ENCODE data around the gene RHOG. TPM values are rescaled to one million over a fixed set of nuclear protein-coding genes. Genes with fewer than 3 reads are reported as not detected.

Gene RHOG
- total RNA-seq, 1 experiment from 2014 or later = 33.6 TPM

DNA sequence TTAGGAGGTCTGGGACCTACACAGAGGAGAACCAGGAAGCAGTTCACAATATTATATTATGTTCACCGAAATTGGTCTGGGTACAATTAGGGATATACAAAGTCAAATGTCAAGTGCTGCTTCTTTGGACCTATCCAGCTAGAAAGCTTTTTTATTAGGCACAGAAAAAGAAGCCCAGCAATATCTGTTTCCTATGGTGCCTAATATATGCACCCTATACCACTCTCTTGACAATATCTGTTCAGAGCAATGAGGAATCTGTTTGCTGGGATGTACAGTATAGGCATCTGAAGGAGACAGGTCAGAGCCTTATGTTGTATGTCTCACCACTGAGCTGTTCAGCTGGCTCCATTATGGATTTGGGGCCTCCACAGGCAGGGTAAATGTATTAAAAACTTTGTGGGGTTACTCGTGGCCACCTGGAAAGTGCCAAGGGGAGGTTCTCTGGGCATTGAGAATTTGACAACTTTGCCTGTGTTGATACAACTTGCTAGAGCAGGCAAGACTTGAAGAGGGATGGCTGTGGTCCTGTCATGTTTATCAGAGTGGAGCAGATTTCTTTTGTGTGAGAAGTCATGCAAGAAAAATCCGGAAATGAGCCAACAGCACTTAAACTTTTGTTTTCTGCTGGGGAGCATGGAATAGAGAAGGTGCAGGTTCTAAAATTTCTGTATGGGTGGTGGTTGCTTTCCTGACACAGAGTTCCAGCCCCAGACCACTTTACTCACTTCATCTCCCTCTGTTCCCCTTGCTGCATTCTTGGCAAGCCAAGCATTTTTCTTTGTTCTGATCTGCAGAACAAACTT is 24.8 kb upstream of the RHOG start:
- ATAC-seq = peak; percentile 35
- Mint-ChIP-seq H3K27me3 (ENCODE audit: low read depth) (peaks cover 13% of the 10 kb centered on the region), H3K27ac (0 out of 2 replicates have a peak overlapping the region, but pooled peaks have one; percentile 0), H3K4me1 (peaks cover 26% of the 10 kb centered on the region), H3K4me3 (no peak overlapping the region), H3K36me3 (no peaks in the 10 kb centered on the region), H3K9me3 (no peaks in the 10 kb centered on the region)
- TF ChIP-seq GRHL2 (CRISPR knock-in tag; IDR thresholded peaks at IDR 0.05; ENCODE audit: insufficient replicate concordance, severe bottlenecking) (no peak), CREB1 (CRISPR knock-in tag; IDR thresholded peaks at IDR 0.05) (no peak), SP1 (CRISPR knock-in tag; conservative IDR thresholded peaks at IDR 0.05) (no peak), NFATC4 (CRISPR knock-in tag; IDR thresholded peaks at IDR 0.05) (no peak), ZNF219 (CRISPR knock-in tag; IDR thresholded peaks at IDR 0.05; ENCODE audit: borderline replicate concordance) (no peak), RELA (CRISPR knock-in tag; IDR thresholded peaks at IDR 0.05; ENCODE audit: borderline replicate concordance) (no peak), SOX15 (CRISPR knock-in tag; IDR thresholded peaks at IDR 0.05) (no peak)
- TF ChIP-seq, protein P1, sequence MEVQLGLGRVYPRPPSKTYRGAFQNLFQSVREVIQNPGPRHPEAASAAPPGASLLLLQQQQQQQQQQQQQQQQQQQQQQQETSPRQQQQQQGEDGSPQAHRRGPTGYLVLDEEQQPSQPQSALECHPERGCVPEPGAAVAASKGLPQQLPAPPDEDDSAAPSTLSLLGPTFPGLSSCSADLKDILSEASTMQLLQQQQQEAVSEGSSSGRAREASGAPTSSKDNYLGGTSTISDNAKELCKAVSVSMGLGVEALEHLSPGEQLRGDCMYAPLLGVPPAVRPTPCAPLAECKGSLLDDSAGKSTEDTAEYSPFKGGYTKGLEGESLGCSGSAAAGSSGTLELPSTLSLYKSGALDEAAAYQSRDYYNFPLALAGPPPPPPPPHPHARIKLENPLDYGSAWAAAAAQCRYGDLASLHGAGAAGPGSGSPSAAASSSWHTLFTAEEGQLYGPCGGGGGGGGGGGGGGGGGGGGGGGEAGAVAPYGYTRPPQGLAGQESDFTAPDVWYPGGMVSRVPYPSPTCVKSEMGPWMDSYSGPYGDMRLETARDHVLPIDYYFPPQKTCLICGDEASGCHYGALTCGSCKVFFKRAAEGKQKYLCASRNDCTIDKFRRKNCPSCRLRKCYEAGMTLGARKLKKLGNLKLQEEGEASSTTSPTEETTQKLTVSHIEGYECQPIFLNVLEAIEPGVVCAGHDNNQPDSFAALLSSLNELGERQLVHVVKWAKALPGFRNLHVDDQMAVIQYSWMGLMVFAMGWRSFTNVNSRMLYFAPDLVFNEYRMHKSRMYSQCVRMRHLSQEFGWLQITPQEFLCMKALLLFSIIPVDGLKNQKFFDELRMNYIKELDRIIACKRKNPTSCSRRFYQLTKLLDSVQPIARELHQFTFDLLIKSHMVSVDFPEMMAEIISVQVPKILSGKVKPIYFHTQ (CRISPR knock-in tag; IDR thresholded peaks at IDR 0.05) = no peak
- TF ChIP-seq, protein P2, sequence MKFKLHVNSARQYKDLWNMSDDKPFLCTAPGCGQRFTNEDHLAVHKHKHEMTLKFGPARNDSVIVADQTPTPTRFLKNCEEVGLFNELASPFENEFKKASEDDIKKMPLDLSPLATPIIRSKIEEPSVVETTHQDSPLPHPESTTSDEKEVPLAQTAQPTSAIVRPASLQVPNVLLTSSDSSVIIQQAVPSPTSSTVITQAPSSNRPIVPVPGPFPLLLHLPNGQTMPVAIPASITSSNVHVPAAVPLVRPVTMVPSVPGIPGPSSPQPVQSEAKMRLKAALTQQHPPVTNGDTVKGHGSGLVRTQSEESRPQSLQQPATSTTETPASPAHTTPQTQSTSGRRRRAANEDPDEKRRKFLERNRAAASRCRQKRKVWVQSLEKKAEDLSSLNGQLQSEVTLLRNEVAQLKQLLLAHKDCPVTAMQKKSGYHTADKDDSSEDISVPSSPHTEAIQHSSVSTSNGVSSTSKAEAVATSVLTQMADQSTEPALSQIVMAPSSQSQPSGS (CRISPR knock-in tag; IDR thresholded peaks at IDR 0.05; ENCODE audit: borderline replicate concordance, low read depth) = no peak
- TF ChIP-seq, protein P3, sequence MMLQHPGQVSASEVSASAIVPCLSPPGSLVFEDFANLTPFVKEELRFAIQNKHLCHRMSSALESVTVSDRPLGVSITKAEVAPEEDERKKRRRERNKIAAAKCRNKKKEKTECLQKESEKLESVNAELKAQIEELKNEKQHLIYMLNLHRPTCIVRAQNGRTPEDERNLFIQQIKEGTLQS (CRISPR knock-in tag; conservative IDR thresholded peaks at IDR 0.05) = no peak
- TF ChIP-seq, protein P4, sequence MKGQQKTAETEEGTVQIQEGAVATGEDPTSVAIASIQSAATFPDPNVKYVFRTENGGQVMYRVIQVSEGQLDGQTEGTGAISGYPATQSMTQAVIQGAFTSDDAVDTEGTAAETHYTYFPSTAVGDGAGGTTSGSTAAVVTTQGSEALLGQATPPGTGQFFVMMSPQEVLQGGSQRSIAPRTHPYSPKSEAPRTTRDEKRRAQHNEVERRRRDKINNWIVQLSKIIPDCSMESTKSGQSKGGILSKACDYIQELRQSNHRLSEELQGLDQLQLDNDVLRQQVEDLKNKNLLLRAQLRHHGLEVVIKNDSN (CRISPR knock-in tag; IDR thresholded peaks at IDR 0.05) = no peak
- TF ChIP-seq, protein P5, sequence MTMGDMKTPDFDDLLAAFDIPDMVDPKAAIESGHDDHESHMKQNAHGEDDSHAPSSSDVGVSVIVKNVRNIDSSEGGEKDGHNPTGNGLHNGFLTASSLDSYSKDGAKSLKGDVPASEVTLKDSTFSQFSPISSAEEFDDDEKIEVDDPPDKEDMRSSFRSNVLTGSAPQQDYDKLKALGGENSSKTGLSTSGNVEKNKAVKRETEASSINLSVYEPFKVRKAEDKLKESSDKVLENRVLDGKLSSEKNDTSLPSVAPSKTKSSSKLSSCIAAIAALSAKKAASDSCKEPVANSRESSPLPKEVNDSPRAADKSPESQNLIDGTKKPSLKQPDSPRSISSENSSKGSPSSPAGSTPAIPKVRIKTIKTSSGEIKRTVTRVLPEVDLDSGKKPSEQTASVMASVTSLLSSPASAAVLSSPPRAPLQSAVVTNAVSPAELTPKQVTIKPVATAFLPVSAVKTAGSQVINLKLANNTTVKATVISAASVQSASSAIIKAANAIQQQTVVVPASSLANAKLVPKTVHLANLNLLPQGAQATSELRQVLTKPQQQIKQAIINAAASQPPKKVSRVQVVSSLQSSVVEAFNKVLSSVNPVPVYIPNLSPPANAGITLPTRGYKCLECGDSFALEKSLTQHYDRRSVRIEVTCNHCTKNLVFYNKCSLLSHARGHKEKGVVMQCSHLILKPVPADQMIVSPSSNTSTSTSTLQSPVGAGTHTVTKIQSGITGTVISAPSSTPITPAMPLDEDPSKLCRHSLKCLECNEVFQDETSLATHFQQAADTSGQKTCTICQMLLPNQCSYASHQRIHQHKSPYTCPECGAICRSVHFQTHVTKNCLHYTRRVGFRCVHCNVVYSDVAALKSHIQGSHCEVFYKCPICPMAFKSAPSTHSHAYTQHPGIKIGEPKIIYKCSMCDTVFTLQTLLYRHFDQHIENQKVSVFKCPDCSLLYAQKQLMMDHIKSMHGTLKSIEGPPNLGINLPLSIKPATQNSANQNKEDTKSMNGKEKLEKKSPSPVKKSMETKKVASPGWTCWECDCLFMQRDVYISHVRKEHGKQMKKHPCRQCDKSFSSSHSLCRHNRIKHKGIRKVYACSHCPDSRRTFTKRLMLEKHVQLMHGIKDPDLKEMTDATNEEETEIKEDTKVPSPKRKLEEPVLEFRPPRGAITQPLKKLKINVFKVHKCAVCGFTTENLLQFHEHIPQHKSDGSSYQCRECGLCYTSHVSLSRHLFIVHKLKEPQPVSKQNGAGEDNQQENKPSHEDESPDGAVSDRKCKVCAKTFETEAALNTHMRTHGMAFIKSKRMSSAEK (CRISPR knock-in tag; IDR thresholded peaks at IDR 0.05; ENCODE audit: borderline replicate concordance) = no peak
- TF ChIP-seq, protein P6, sequence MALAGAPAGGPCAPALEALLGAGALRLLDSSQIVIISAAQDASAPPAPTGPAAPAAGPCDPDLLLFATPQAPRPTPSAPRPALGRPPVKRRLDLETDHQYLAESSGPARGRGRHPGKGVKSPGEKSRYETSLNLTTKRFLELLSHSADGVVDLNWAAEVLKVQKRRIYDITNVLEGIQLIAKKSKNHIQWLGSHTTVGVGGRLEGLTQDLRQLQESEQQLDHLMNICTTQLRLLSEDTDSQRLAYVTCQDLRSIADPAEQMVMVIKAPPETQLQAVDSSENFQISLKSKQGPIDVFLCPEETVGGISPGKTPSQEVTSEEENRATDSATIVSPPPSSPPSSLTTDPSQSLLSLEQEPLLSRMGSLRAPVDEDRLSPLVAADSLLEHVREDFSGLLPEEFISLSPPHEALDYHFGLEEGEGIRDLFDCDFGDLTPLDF (CRISPR knock-in tag; IDR thresholded peaks at IDR 0.05) = no peak
- DNase-seq (ENCODE audit: low spot score) = no peak
- ChIA-PET POLR2A (interaction anchor here (0.5 to 1.6 kb wide), 3 partner anchors 22 to 160 kb away, joined by 3 to 6 read pairs (median 3); no protein-coding TSS in a partner anchor), CTCF (interaction anchor here (0.8 to 7.0 kb wide), 3 partner anchors 10 to 207 kb away, joined by 3 to 40 read pairs (median 6); partner anchors contain the start of gene STIM1)
